MG63 (cell line): Measurements from ENCODE around the gene BRINP1. TPM values are rescaled to one million over a fixed set of nuclear protein-coding genes. Genes with fewer than 3 reads are reported as not detected.
A peak's percentile ranks its signal among the peaks of the same experiment; 100 is the strongest.

Experiments
- DNase-seq: peaks from one replicate; pipeline ENCODE4 v3.0.0-alpha.2; 2020
- H3K27me3 ChIP-seq: fragments of 250-450 bp; sonication (Bioruptor Pico); 2 replicates; pipeline ENCODE4 v1.5.1; 2020; ENCODE audit warnings: mild to moderate bottlenecking, moderate library complexity
- H3K36me3 ChIP-seq: fragments of 250-450 bp; sonication (Bioruptor Pico); 2 replicates; pipeline ENCODE4 v1.5.1; 2020; ENCODE audit warnings: mild to moderate bottlenecking, moderate library complexity
- H3K4me3 ChIP-seq: fragments of 250-450 bp; sonication (Bioruptor Pico); 2 replicates; pipeline ENCODE4 v1.5.1; 2020; ENCODE audit warnings: mild to moderate bottlenecking, moderate library complexity
- H3K9me3 ChIP-seq: fragments of 250-450 bp; sonication (Bioruptor Pico); 2 replicates; pipeline ENCODE4 v1.5.1; 2020; ENCODE audit warnings: mild to moderate bottlenecking, moderate library complexity
- total RNA-seq: library from RNA; depleted of rRNA; stranded (reverse); fragments of >200 nt; shearing (Covaris generic); gene quantifications from 2 replicates; pipeline ENCODE4 v1.2.3, GENCODE V29; 2014; ENCODE audit warnings: low replicate concordance

Gene BRINP1
- total RNA-seq, 1 experiment from 2014 or later: 0.49 TPM

DNA sequence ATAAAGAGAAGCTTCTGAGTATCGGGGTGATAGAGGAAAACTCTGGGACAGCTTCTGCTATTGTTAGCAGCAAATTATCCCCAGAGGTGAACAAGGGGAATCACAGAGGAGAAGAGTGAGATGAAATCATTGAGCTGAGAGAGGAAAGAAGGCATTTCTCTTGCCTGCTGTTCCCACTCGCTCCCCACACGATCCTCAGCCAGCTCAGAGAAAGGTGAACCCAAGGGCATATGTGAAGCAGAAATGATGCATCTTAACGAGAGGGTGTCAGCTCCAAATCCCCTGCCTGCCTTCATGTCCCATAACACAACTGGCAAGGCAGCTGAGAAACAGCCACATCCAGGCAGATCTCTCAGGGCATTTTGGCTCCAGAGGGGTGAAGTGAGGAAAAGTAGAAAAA lies 111.6 kb downstream of the BRINP1 start:
- no peak for DNase-seq
- Histone ChIP-seq H3K36me3 (no peaks in the 10 kb centered on the region), H3K4me3 (no peak overlapping the region), H3K27me3 (no peaks in the 10 kb centered on the region), H3K9me3 (no peaks in the 10 kb centered on the region)

DNA sequence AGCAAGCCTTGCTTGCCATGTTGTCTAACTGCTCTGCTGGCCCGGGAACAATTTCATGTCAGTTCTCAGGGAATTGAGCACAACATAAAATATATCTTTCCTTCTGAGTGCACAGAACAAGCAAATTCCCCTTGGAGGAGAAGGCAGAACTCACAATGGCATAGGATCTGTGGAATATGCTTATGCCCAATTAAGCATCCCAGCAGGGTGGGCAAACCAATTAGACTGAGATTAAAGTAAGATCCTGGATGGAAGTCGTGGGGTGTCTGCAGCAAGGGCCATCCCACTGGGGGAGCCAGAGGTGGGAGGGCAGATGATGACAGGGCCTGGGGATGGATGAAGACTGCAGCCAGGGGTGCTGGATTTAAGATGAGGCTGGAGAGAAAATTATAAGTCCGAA lies 114.1 kb downstream of the BRINP1 start:
- Histone ChIP-seq H3K4me3 (no peak overlapping the region), H3K27me3 (no peaks in the 10 kb centered on the region), H3K36me3 (no peaks in the 10 kb centered on the region), H3K9me3 (no peaks in the 10 kb centered on the region)
- no peak for DNase-seq

DNA sequence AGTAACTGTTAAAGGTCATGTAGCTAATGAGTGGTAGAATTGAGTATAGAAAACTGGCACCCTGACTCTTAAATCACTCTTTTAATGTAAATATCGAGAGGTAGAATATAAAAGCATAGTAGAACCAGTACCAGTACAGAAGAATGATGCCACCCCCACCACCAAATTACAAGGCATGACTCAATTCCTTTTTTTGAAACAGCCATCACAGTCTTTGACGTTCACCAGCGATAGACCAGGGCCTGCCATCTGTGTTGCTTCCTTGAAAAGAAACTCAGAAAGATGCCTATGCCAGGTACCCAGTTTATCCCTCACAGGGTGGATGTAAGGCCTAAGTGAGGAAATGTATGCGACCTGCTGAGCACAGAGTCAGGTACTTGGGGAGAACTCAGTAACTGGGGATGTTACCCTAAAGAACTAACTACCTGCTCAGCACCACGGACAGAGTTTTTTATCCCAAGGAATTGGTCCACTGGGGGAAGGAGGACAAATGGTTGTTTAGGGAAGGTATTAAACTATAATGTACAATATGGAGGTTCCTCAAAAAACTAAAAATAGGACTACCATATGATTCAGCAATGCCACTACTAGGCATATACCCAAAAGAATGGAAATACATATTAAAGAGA lies 116.5 kb downstream of the BRINP1 start:
- H3K9me3 ChIP-seq: no peaks in the 10 kb centered on the region
- no peaks in the 10 kb centered on the region for H3K36me3 ChIP-seq
- H3K27me3 ChIP-seq: no peaks in the 10 kb centered on the region
- no peak for DNase-seq
- H3K4me3 ChIP-seq: no peak overlapping the region

DNA sequence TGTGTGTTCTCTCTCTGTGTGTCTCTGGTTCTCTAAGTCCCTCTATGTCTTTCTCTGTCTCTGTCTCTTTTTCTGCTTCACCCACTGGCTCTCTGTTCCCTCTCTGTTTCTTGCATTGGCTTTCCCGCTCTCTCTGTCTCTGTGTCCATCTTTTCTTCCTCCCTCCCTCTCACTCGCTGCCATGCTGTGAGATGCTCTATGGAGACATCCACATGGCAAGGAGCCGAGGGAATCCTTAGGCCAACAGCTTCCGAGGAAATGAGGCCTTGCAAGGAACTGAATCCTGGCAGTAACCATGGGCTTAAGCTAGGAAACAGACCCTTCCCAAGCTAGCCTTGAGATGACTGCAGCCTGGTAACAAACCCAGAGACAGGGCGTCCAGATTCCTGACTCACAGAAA lies 117.3 kb downstream of the BRINP1 start:
- Histone ChIP-seq H3K36me3 (no peaks in the 10 kb centered on the region), H3K9me3 (no peaks in the 10 kb centered on the region), H3K27me3 (no peaks in the 10 kb centered on the region), H3K4me3 (no peak overlapping the region)
- DNase-seq: no peak

DNA sequence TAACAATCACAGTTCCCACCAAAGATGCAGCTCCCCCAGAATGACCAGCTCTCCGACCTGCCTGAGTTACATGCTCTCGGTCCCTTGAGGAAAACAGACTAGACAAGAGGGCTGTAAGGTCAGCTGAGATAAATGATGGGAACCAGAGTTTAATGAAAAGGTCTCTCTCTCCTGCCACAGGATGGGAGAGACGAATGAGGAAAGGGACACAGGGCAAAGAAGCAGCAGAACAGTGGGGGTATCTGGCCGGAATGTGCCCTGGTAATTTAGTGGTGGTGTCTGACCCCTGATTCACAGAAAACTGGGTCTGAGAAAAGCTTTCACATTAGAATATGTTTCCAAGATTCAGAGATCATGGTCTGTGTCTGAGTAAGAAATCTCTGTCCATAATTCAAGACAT lies 118.5 kb downstream of the BRINP1 start:
- no peak for DNase-seq
- Histone ChIP-seq H3K9me3 (no peaks in the 10 kb centered on the region), H3K36me3 (no peaks in the 10 kb centered on the region), H3K27me3 (no peaks in the 10 kb centered on the region), H3K4me3 (no peak overlapping the region)

DNA sequence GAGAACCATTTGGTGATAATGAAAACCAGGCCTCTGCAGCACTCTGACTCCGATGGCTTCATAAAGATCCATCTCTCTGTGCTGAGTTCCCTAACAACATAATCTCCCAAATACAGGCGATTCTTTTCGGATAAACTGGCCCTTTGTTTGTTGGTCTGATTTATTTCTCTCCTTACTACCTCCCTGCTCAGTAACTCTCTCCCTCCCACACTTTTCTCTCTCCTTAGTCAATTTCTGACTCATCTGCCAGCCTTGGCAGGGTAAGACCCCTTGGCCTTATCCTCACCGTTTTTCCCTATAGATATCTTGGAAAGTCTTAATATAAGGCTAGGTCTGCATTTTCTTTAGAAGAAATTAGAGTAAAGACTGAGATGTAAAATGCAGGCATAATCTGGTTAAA lies 128.7 kb downstream of the BRINP1 start:
- Histone ChIP-seq H3K27me3 (no peaks in the 10 kb centered on the region), H3K4me3 (no peak overlapping the region), H3K9me3 (no peaks in the 10 kb centered on the region), H3K36me3 (no peaks in the 10 kb centered on the region)
- peak; percentile 35 for DNase-seq

DNA sequence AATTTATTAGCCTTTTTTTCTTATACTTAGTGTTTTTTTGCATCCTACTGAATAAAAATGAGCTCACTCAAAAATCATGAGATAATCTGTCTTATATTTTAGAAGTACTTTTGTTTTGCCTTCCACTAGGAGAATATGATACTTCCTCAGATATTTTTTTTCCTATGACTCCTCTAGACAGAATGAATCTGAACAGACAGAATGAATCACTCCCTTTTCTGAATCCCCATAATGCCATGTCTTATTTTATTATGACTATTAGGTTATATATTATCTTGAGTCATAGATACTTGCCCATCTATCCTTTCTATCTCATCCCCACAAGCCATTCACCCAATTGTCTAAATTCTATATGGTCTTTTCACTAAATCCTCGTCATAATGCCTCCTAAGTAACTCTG lies 134.6 kb downstream of the BRINP1 start:
- Histone ChIP-seq H3K9me3 (no peaks in the 10 kb centered on the region), H3K36me3 (no peaks in the 10 kb centered on the region), H3K4me3 (no peak overlapping the region), H3K27me3 (no peaks in the 10 kb centered on the region)
- DNase-seq: no peak

DNA sequence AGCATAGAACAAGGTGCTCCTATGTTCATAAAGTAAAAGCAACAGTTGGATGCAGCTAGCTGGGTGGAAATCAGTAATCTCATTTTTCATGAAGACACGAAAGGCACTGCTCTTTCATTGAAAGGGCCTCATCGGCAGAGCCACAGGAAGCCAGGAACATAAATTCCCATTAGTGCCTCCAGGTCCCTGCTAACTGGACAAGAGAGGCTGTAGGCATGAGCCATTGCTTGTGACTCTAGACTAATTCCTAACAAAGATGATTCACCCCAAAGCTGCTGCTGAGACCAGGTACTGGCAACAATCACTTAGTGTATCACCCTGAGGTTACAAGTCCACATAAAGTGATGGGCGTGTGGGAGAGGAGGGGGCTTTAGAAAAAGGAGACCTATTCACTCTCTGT lies 141.8 kb downstream of the BRINP1 start:
- Histone ChIP-seq H3K27me3 (no peaks in the 10 kb centered on the region), H3K36me3 (no peaks in the 10 kb centered on the region), H3K9me3 (no peaks in the 10 kb centered on the region), H3K4me3 (no peak overlapping the region)
- DNase-seq: no peak

DNA sequence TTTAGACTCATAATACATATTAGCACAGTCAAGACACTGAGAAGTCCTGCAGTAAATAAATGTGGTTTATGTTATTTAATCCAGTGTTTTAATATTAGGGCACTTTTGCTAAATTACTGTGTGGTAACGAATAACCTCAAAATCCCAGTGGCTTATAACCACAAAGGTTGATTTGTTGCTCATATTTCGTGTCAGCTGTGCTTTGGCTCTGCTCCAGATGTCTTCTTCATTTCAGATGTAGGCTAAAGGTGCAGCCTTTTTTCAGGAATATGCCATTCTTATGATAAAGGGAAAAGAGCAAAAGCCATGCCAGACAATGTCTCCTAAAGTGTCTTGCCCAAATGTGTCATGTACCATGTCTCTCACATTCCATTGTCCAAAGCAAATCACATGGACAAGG lies 144.8 kb downstream of the BRINP1 start:
- H3K27me3 ChIP-seq: no peaks in the 10 kb centered on the region
- no peak for DNase-seq

DNA sequence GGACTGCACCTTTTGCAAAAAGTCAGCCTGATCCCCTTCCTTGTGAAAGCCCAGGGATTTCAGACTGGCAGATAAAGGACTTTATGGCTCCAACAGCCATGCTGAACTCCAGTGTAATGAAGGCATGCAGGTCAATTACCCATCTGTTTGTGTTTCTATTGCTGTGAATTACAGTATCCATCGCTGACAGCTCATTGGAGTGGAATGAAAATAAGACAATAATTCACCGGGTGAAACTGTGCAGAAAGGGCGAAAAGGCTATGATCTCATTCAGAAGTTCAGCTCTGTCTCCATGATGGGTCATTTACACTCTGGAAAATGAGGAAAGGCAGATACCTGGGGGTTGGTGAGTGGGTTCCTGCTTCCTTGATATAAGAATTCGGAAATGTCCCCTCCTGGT lies 148.0 kb downstream of the BRINP1 start:
- Histone ChIP-seq H3K36me3 (no peaks in the 10 kb centered on the region), H3K4me3 (no peak overlapping the region), H3K9me3 (no peaks in the 10 kb centered on the region), H3K27me3 (no peaks in the 10 kb centered on the region)
- DNase-seq: no peak

More for the DNA sequence above, 144.8 kb downstream of the BRINP1 start:
- no peaks in the 10 kb centered on the region for H3K9me3 ChIP-seq
- H3K4me3 ChIP-seq: no peak overlapping the region
- H3K36me3 ChIP-seq: no peaks in the 10 kb centered on the region

DNA sequence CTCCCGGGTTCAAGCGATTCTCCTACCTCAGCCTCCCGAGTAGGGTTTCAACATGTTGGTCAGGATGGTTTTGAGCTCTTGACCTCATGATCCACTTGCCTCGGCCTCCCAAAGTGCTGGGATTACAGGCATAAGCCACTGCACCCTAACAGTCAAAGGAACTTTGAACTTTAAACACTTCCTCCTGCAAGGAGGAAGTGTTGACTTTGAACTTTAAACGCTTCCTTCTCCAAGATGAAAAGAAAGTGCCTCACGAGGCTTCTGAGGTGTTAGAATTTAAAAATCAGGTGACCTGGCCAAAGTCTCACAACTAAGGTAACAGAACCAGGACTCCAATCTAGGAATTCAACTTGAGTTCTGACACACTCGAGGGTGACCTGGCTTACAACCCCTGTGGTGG lies 150.9 kb downstream of the BRINP1 start:
- no peak overlapping the region for H3K4me3 ChIP-seq
- H3K36me3 ChIP-seq: no peaks in the 10 kb centered on the region
- DNase-seq: no peak
- no peaks in the 10 kb centered on the region for H3K27me3 ChIP-seq
- no peaks in the 10 kb centered on the region for H3K9me3 ChIP-seq

DNA sequence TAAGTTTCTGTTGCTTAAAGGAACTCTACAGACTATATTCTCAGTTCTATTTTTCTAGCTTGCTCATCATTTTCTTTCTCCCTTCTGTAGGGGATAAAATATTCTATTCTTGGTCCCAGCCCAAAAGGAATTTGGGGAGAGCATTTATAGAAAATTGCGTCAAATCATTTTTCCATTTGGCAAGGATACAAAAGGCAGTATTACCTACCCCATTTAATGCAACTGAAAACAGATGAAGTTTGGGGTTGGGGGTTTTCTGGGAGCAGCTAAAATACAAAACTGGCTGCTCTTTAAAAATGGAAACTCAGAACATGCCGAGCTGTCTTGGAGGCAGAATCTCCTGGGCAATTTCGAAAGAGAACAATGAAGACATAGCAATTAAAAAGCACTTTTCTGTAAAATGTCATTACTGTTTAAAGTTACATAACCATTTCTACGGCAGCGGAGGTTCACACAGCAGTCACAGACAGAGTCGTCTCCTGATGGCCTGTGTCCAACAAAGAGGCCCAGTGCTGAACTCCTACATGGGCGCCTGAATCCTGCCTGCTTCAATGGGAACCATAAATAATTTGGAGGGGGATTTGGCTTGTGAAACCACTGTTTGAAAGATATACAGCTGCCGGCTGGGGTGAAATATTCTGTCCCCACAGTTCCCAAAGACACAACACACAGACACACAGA lies 152.4 kb downstream of the BRINP1 start:
- H3K9me3 ChIP-seq: no peaks in the 10 kb centered on the region
- H3K27me3 ChIP-seq: no peaks in the 10 kb centered on the region
- H3K4me3 ChIP-seq: no peak overlapping the region
- no peaks in the 10 kb centered on the region for H3K36me3 ChIP-seq
- peak; percentile 4 for DNase-seq

DNA sequence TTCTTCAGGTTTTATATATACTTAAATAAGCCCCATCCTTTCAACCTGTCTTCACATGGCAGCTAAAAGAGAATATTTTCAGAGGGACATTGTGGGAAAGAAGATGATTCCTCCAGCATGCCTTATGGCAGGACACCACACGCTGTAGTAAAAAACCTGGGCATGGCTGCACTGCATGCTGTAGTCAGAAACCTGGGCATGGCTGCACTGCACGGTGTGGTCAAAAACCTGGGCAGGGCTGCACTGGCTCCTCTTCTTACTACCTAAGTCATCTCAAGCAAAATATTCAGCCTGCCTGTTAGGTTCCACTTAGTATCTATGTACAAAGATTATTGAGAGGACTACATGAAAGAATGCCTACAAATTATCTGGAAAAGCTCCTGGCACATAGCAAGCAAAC lies 153.6 kb downstream of the BRINP1 start:
- no peaks in the 10 kb centered on the region for H3K27me3 ChIP-seq
- no peaks in the 10 kb centered on the region for H3K9me3 ChIP-seq
- no peak overlapping the region for H3K4me3 ChIP-seq
- DNase-seq: no peak
- H3K36me3 ChIP-seq: no peaks in the 10 kb centered on the region

DNA sequence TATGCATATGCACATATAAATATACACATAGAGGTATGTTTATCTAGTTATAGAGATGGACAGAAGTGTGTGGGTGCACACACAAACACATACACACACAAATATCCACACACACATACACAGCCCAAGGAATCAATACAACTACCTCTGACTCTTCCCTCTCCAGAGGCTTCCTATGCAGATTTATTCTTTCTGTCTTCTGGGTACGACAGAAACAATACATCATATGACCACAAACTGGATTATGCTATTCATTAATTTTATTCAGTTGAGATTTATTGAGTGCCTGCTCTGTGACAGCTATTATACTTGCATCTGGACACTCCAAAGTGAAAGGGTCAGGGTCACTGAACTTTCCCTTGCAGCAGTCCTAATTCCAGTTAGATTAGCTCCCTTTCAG lies 155.8 kb downstream of the BRINP1 start:
- DNase-seq: no peak
- Histone ChIP-seq H3K9me3 (no peaks in the 10 kb centered on the region), H3K27me3 (no peaks in the 10 kb centered on the region), H3K36me3 (no peaks in the 10 kb centered on the region), H3K4me3 (no peak overlapping the region)

DNA sequence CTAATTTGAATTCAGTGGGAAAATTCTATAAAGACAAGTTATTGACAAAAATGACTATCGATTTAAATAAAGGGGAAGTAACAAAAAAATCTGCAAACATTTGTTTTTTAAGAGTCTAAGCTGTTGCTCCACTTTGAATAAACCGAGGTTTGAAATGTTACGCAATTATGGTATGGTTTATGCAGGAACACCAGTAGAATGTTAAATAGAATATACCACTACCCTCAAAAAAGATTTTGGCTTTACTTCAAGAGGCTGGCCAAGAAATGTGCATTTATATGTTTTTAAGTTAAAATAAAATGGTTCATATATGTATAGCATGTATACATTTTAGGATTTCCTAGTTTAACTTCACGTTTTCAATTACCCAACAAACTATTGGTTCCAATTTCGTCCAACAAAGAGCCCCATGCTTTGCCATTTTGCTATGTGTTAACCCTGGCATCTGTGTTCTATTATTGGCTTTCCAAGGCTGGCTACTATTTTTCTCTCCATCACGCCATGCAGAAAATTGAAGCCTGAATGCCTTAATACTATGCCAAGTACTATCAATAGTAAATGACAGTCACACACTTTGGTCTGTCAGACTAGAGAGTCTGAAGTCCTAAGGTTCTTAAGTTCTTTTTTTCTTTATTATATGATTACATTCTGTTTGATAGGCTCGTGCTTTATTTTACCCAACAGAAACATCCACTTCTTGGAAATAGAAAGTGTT lies 171.2 kb downstream of the BRINP1 start:
- H3K36me3 ChIP-seq: no peaks in the 10 kb centered on the region
- no peaks in the 10 kb centered on the region for H3K27me3 ChIP-seq
- no peak overlapping the region for H3K4me3 ChIP-seq
- no peaks in the 10 kb centered on the region for H3K9me3 ChIP-seq
- DNase-seq: no peak

DNA sequence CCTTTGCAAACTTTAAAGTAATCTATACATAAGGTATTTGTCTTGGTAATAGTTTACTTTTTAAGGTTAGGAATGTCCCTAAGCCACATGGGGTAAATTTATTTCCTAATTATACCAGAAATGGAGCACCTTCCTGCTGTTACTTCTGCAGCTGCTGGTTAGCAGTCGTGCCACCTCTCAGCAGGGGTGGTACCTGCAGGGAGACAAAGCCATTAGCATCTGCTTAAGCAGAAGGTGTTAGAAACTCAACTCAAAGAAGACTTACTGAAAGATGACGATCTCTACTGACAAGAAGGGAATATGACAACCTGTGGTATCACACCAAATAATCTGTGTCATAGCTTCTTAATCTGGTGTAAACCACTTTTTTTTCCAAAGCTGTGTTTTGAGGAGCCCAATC lies 173.7 kb downstream of the BRINP1 start:
- no peak for DNase-seq
- H3K27me3 ChIP-seq: no peaks in the 10 kb centered on the region
- no peak overlapping the region for H3K4me3 ChIP-seq
- no peaks in the 10 kb centered on the region for H3K9me3 ChIP-seq
- H3K36me3 ChIP-seq: no peaks in the 10 kb centered on the region

DNA sequence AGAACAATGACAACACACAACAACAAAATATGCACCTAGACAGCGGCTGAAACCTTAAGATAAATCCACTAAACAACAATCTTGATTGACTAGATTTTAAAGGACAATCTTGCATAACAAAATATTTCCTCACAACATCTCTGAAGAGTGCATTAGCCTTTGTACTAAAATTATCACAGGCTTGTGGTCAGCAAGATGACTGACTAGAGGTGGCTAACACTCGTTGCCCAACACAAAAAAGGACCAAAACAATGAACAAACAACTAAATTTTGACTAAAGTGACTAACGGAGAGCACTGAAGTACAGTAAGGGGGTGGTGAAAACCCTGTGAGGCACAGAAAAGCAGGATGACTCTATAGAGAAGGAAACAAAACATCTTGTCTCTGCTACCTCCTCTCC lies 183.9 kb downstream of the BRINP1 start:
- no peaks in the 10 kb centered on the region for H3K36me3 ChIP-seq
- no peak for DNase-seq
- H3K4me3 ChIP-seq: no peak overlapping the region
- H3K27me3 ChIP-seq: no peaks in the 10 kb centered on the region
- no peaks in the 10 kb centered on the region for H3K9me3 ChIP-seq
